H1 (cell line): Measurements from ENCODE around the gene TRIM41. TPM values are rescaled to one million over a fixed set of nuclear protein-coding genes. Genes with fewer than 3 reads are reported as not detected.

Source experiments
- CTCF ChIA-PET: fragments of 300-600 bp; sonication (Branson Sonifier 250); formaldehyde crosslinking; loops from one replicate; lab custom pipeline; 2021; ENCODE audit not compliant: partially characterized antibody; lab: Charles Lee
- POLR2A ChIA-PET: fragments of 300-600 bp; sonication (Branson Sonifier 250); formaldehyde crosslinking; loops from one replicate; lab custom pipeline; 2021; ENCODE audit warnings: inconsistent platforms; ENCODE audit not compliant: partially characterized antibody; lab: Charles Lee
- DNase-seq, 2 experiments: peaks; one replicate each; pipeline versions ENCODE4 v3.0.0 to v3.0.0-alpha.2; 2010 to 2022; ENCODE audit warnings: low spot score in 2 of 2, low read depth in 1 of 2, mixed read lengths in 1 of 2
- FAIRE-seq: peaks from 2 replicates; lab custom pipeline; 2011; peaks lifted over from hg19 to GRCh38; lab: Jason Lieb, UNC
- H2AFZ ChIP-seq: 2 replicates; pipeline ENCODE4 v1.8.1; 2012; ENCODE audit warnings: low read length, inconsistent platforms
- H2AK5ac ChIP-seq: 2 replicates; pipeline ENCODE4 v1.6.1; 2013; ENCODE audit warnings: low read depth, low read length
- H2BK120ac ChIP-seq: replicated peaks from 2 replicates; pipeline ENCODE3; 2013; ENCODE audit warnings: low read depth, low read length, inconsistent platforms
- H2BK12ac ChIP-seq: 2 replicates; pipeline ENCODE4 v1.6.1; 2013; ENCODE audit warnings: low read depth, low read length
- H2BK15ac ChIP-seq: 2 replicates; pipeline ENCODE4 v1.6.1; 2013; ENCODE audit warnings: low read length
- H2BK20ac ChIP-seq: 2 replicates; pipeline ENCODE4 v1.6.1; 2013; ENCODE audit warnings: low read length
- H2BK5ac ChIP-seq: 2 replicates; pipeline ENCODE4 v1.6.1; 2013; ENCODE audit warnings: low read depth, low read length
- H3K14ac ChIP-seq: 2 replicates; pipeline ENCODE4 v1.6.1; 2013; ENCODE audit warnings: inconsistent platforms; ENCODE audit not compliant: insufficient read length
- H3K18ac ChIP-seq: 2 replicates; pipeline ENCODE4 v1.6.1; 2013; ENCODE audit warnings: low read length; ENCODE audit errors: extremely low read depth
- H3K23ac ChIP-seq: 2 replicates; pipeline ENCODE4 v1.6.1; 2013; ENCODE audit warnings: inconsistent platforms; ENCODE audit not compliant: insufficient read length
- H3K23me2 ChIP-seq: 2 replicates; pipeline ENCODE4 v1.6.1; 2013; ENCODE audit warnings: low read depth, low read length
- H3K27ac ChIP-seq: 2 replicates; pipeline ENCODE4 v1.6.1; 2011; ENCODE audit warnings: low read depth, low read length, inconsistent platforms
- H3K27me3 ChIP-seq, 4 experiments: replicated peaks in 1 of 4; 1 replicate in 1 of 4; 2 replicates in 3 of 4; pipeline versions ENCODE4 v1.6.1 to v1.8.1; 2011 to 2013; ENCODE audit warnings: low read length in 3 of 4, mild to moderate bottlenecking in 3 of 4, inconsistent platforms in 2 of 4, mixed read lengths in 2 of 4, moderate library complexity in 1 of 4; ENCODE audit not compliant: control insufficient read depth in 3 of 4, insufficient read depth in 3 of 4; ENCODE audit errors: extremely low read depth in 1 of 4
- H3K36me3 ChIP-seq, 4 experiments: 2 replicates each; pipeline versions ENCODE4 v1.6.1 to v1.8.1; 2011 to 2013; ENCODE audit warnings: mild to moderate bottlenecking in 4 of 4, low read length in 3 of 4, moderate library complexity in 2 of 4, control low read depth in 1 of 4, inconsistent platforms in 1 of 4; ENCODE audit not compliant: insufficient read depth in 4 of 4, control insufficient read depth in 2 of 4
- H3K4ac ChIP-seq: replicated peaks from 2 replicates; pipeline ENCODE3; 2013; ENCODE audit warnings: low read length, low read depth, mixed read lengths, inconsistent platforms; ENCODE audit not compliant: insufficient read length
- H3K4me1 ChIP-seq, 4 experiments: replicated peaks in 1 of 4; 1 replicate in 1 of 4; 2 replicates in 3 of 4; pipeline versions ENCODE4 v1.6.1 to v1.8.1; 2011 to 2013; ENCODE audit warnings: low read length in 3 of 4, inconsistent platforms in 2 of 4, mixed read lengths in 1 of 4; ENCODE audit not compliant: insufficient read depth in 4 of 4, control insufficient read depth in 3 of 4
- H3K4me2 ChIP-seq, 2 experiments: 2 replicates each; pipeline versions ENCODE4 v1.6.1 to v1.8.1; 2011 to 2013; ENCODE audit warnings: low read depth in 2 of 2, low read length in 2 of 2, control low read depth in 1 of 2, inconsistent platforms in 1 of 2, mild to moderate bottlenecking in 1 of 2; ENCODE audit not compliant: insufficient read depth in 1 of 2
- H3K4me3 ChIP-seq, 4 experiments: fragments of 200-600, 300-600 bp in 1 of 4; sonication (generic), shearing (Covaris generic), sonication (Bioruptor Twin) in 1 of 4; 2 replicates each; pipeline versions ENCODE4 v1.5.1 to v1.8.1; 2011 to 2016; ENCODE audit warnings: low read length in 4 of 4, low read depth in 3 of 4, control low read depth in 2 of 4, inconsistent platforms in 2 of 4, mild to moderate bottlenecking in 2 of 4, mixed read lengths in 1 of 4, moderate library complexity in 1 of 4; ENCODE audit not compliant: insufficient read depth in 2 of 4; ENCODE audit errors: extremely low read depth in 1 of 4
- H3K56ac ChIP-seq: replicated peaks from 2 replicates; pipeline ENCODE3; 2013; ENCODE audit warnings: low read depth, mild to moderate bottlenecking, mixed read lengths, low read length, inconsistent platforms; ENCODE audit not compliant: insufficient read length
- H3K79me1 ChIP-seq: 2 replicates; pipeline ENCODE4 v1.6.1; 2013; ENCODE audit warnings: low read depth, low read length, control low read depth
- H3K79me2 ChIP-seq, 2 experiments: 2 replicates each; pipeline versions ENCODE4 v1.6.1 to v1.8.1; 2012 to 2013; ENCODE audit warnings: low read length in 2 of 2, mild to moderate bottlenecking in 2 of 2, inconsistent platforms in 1 of 2; ENCODE audit not compliant: insufficient read depth in 2 of 2, control insufficient read depth in 1 of 2
- H3K9ac ChIP-seq, 4 experiments: replicated peaks in 1 of 4; 1 replicate in 1 of 4; 2 replicates in 3 of 4; pipeline versions ENCODE4 v1.6.1 to v1.8.1; 2011 to 2013; ENCODE audit warnings: low read depth in 3 of 4, low read length in 3 of 4, control low read depth in 2 of 4, mild to moderate bottlenecking in 2 of 4, moderate library complexity in 2 of 4, inconsistent platforms in 1 of 4; ENCODE audit errors: extremely low read depth in 1 of 4
- H3K9me3 ChIP-seq, 2 experiments: 2 replicates each; pipeline versions ENCODE4 v1.6.1 to v1.8.1; 2012 to 2013; ENCODE audit warnings: mild to moderate bottlenecking in 2 of 2, moderate library complexity in 2 of 2, control low read depth in 1 of 2, inconsistent platforms in 1 of 2, low read depth in 1 of 2, low read length in 1 of 2, mixed read lengths in 1 of 2; ENCODE audit not compliant: insufficient read depth in 2 of 2
- H4K20me1 ChIP-seq, 2 experiments: replicated peaks in 1 of 2; 2 replicates each; pipeline versions ENCODE3 to v1.8.1; 2011 to 2013; ENCODE audit warnings: inconsistent platforms in 2 of 2, low read length in 2 of 2, mild to moderate bottlenecking in 1 of 2; ENCODE audit not compliant: insufficient read depth in 2 of 2, control insufficient read depth in 1 of 2
- H4K5ac ChIP-seq: 2 replicates; pipeline ENCODE4 v1.6.1; 2013; ENCODE audit warnings: low read length, low read depth, mixed read lengths, inconsistent platforms; ENCODE audit not compliant: insufficient read length
- H4K8ac ChIP-seq: 2 replicates; pipeline ENCODE4 v1.8.0; 2013; ENCODE audit warnings: mild to moderate bottlenecking, moderate library complexity, low read length, inconsistent platforms; ENCODE audit not compliant: insufficient read depth; ENCODE audit errors: extremely low read depth
- H4K91ac ChIP-seq: replicated peaks from 2 replicates; pipeline ENCODE3; 2013; ENCODE audit warnings: low read length, mixed read lengths, inconsistent platforms; ENCODE audit not compliant: insufficient read length
- FOSL1 ChIP-seq: IDR thresholded peaks from 2 replicates; pipeline ENCODE4 v1.6.1; 2011; ENCODE audit warnings: mild to moderate bottlenecking, low read depth, low read length, moderate library complexity; ENCODE audit not compliant: insufficient read depth
- GTF2F1 ChIP-seq: IDR thresholded peaks from 2 replicates; pipeline ENCODE4 v1.6.1; 2012; ENCODE audit warnings: low read depth, low read length, improper control_type of control experiment, borderline replicate concordance
- KDM1A ChIP-seq: fragments of 200-600, 300-600 bp; sonication (generic); IDR thresholded peaks from 2 replicates; pipeline ENCODE4 v1.7.1; 2016; ENCODE audit warnings: mild to moderate bottlenecking, low read length, borderline replicate concordance
- SP4 ChIP-seq: IDR thresholded peaks from 2 replicates; pipeline ENCODE4 v1.6.1; 2012; ENCODE audit warnings: low read length, inconsistent platforms
- TAF7 ChIP-seq: optimal IDR thresholded peaks from 2 replicates; pipeline ENCODE3; 2011; ENCODE audit warnings: low read depth, mild to moderate bottlenecking, inconsistent platforms, low read length, moderate library complexity, borderline replicate concordance
- TBP ChIP-seq: IDR thresholded peaks from 2 replicates; pipeline ENCODE4 v1.6.1; 2011; ENCODE audit warnings: low read depth, low read length, improper control_type of control experiment
- TCF12 ChIP-seq: IDR thresholded peaks from 2 replicates; pipeline ENCODE4 v1.6.1; 2011; ENCODE audit warnings: low read depth, mild to moderate bottlenecking, low read length
- TEAD4 ChIP-seq: IDR thresholded peaks from 2 replicates; pipeline ENCODE4 v1.6.1; 2012; ENCODE audit warnings: low read depth, low read length, inconsistent platforms, mixed read lengths
- WGBS, 2 experiments: shearing (Covaris generic) in 1 of 2; methylation state at CpG; one replicate each; pipeline versions ENCODE4 v1.1.6 to v1.1.7; 2013 to 2015; ENCODE audit warnings: low lambda C conversion rate in 2 of 2, mixed read lengths in 2 of 2, inconsistent platforms in 1 of 2, low coverage in 1 of 2, missing lambda C conversion rate in 1 of 2; ENCODE audit not compliant: insufficient replicate concordance in 2 of 2, insufficient coverage in 1 of 2, insufficient read length in 1 of 2; ENCODE audit errors: extremely low coverage in 1 of 2, missing lambda C conversion rate in 1 of 2; 5-methylcytosine and 5-hydroxymethylcytosine counted together
- polyA plus RNA-seq, 7 experiments: library from polyadenylated mRNA; depleted of rRNA in 3 of 7; stranded (reverse) in 5 of 7; unstranded in 2 of 7; fragments of >200 nt in 5 of 7; fragments of 200-250 nt in 2 of 7; gene quantifications; 1 replicate in 5 of 7; 2 replicates in 1 of 7; 4 replicates in 1 of 7; pipeline versions ENCODE4 v1.2.1 to v1.2.3, GENCODE V29; 2011 to 2013; ENCODE audit warnings: missing spikeins in 2 of 7, mixed read lengths in 2 of 7
- total RNA-seq: library from RNA; stranded (reverse); fragmentation: NEBNext Ultra II Directional; extraction: Animal tissue kit (Norgen Biotek cat#: 25700); gene quantifications from 2 replicates; pipeline ENCODE4 v1.2.1, GENCODE V29; 2021

The TRIM41 gene
- total and polyA plus RNA-seq, 2 of the 8 experiments (the other 6 are each of a cell fraction or from before 2014, with no cell fraction given) = 12.9 to 21.6 TPM

GRCh38 chr5:181200816-181201215 is 22.3 kb upstream of the TRIM41 start:
- FAIRE-seq (no peak), DNase-seq (no peak)
- Histone ChIP-seq H3K79me2 (no peaks in the 10 kb centered on the region), H3K23me2 (peaks cover 17% of the 10 kb centered on the region; the same call in 1 of the 2 replicates), H3K14ac (no peak overlapping the region), H2BK15ac (no peak overlapping the region), H2BK5ac (no peak overlapping the region), H3K4me3 (no peak overlapping the region), H4K91ac (no peak overlapping the region), H3K23ac (no peak overlapping the region), H3K27me3 (peaks cover 28 to 70% (median 55%) of the 10 kb centered on the region in 4 experiments), H4K8ac (no peak overlapping the region), H3K79me1 (no peaks in the 10 kb centered on the region), H3K4me2 (peak overlapping the region; percentile 1 to 15; a peak in 2 of 4 replicates), H4K5ac (no peak overlapping the region), H3K56ac (no peak overlapping the region), H3K36me3 (peaks cover 0 to 7% (median 0%) of the 10 kb centered on the region in 4 experiments; a peak in 1 of 8 replicates), H3K18ac (no peak overlapping the region), H2AFZ (no peak overlapping the region), H2BK20ac (no peak overlapping the region), H3K9me3 (no peaks in the 10 kb centered on the region), H3K4me1 (peaks cover 9 to 32% (median 21%) of the 10 kb centered on the region in 4 experiments), H4K20me1 (peaks cover 2 to 3% of the 10 kb centered on the region in 2 experiments), H2BK12ac (no peak overlapping the region)
- CTCF ChIA-PET = interaction anchor here (3.3 to 14.5 kb wide), 2 partner anchors 11 to 12 kb away, joined by 13 to 197 read pairs; no protein-coding TSS in a partner anchor
- WGBS, 2 experiments = 48% methylated on average over 4 of the region's 4 CpGs; no CpG with 5 or more reads in 1 of the 2 experiments
- POLR2A ChIA-PET = interaction anchor here (1.9 to 8.4 kb wide), 4 partner anchors 8 to 42 kb away, joined by 5 to 90 read pairs (median 46); no protein-coding TSS in a partner anchor
- TF ChIP-seq TBP (no peak), TAF7 (no peak), TCF12 (no peak), GTF2F1 (no peak), TEAD4 (no peak), KDM1A (no peak), SP4 (no peak), FOSL1 (no peak)
- TF ChIP-seq, all 59 proteins: peak for 0
- H2BK120ac ChIP-seq = no peak overlapping the region
- H2AK5ac ChIP-seq = no peak overlapping the region
- H3K4ac ChIP-seq = no peak overlapping the region
- no peak overlapping the region for H3K27ac ChIP-seq
- H3K9ac ChIP-seq = no peak overlapping the region
